PC-3 (cell line): Measurements from ENCODE around the gene TBPL2. TPM values are rescaled to one million over a fixed set of nuclear protein-coding genes. Genes with fewer than 3 reads are reported as not detected.

Experiments used
- ATAC-seq: fragments of 200-7000 bp; cut with Tn5 transposase; 2 replicates; pipeline ENCODE4 v1.9.1; 2020; ENCODE audit warnings: mild to moderate bottlenecking, moderate library complexity
- BruUV-seq: library from RNA; stranded (reverse); fragments of 400-500 nt; replicated peaks from 2 replicates; lab custom pipeline; 2021; lab: Mats Ljungman, UMichigan
- CTCF ChIA-PET: fragments of 300-600 bp; sonication (Branson Sonifier 250); formaldehyde crosslinking; loops from one replicate; lab custom pipeline; 2022; ENCODE audit warnings: antibody characterized with exemption; lab: Charles Lee
- POLR2A ChIA-PET: fragments of 300-600 bp; sonication (Branson Sonifier 250); formaldehyde crosslinking; loops from one replicate; lab custom pipeline; 2022; ENCODE audit warnings: antibody characterized with exemption; ENCODE audit not compliant: unreplicated experiment; lab: Charles Lee
- DNase-seq: peaks from one replicate; pipeline ENCODE4 v3.0.0-alpha.2; 2015
- H2AFZ ChIP-seq: fragments of 300-600 bp; sonication (generic); 2 replicates; pipeline ENCODE4 v1.6.0; 2016; ENCODE audit warnings: antibody characterized with exemption, low read length
- H3F3A ChIP-seq: fragments of 300-600 bp; sonication (generic); one replicate; pipeline ENCODE4 v1.6.0; 2017; ENCODE audit warnings: antibody characterized with exemption, low read length, control low read depth, mild to moderate bottlenecking; ENCODE audit not compliant: unreplicated experiment
- H3K27ac ChIP-seq: fragments of 300-600 bp; sonication (generic); 2 replicates; pipeline ENCODE4 v1.5.1; 2016; ENCODE audit warnings: mild to moderate bottlenecking, low read length
- H3K27me3 ChIP-seq: fragments of 300-600 bp; sonication (generic); 2 replicates; pipeline ENCODE4 v1.6.1; 2016; ENCODE audit warnings: low read length, mixed read lengths
- H3K36me3 ChIP-seq: fragments of 300-600 bp; sonication (generic); 2 replicates; pipeline ENCODE4 v1.6.1; 2016; ENCODE audit warnings: low read depth, mixed run types, low read length, mixed read lengths
- H3K4me1 ChIP-seq: fragments of 300-600 bp; sonication (generic); 2 replicates; pipeline ENCODE4 v1.5.1; 2016; ENCODE audit warnings: low read length; ENCODE audit not compliant: insufficient read depth
- H3K4me2 ChIP-seq: fragments of 300-600 bp; sonication (generic); 2 replicates; pipeline ENCODE4 v1.6.0; 2016; ENCODE audit warnings: low read length
- H3K4me3 ChIP-seq: fragments of 300-600 bp; sonication (generic); 2 replicates; pipeline ENCODE4 v1.5.1; 2016; ENCODE audit warnings: mild to moderate bottlenecking, low read length, mixed read lengths
- H3K79me2 ChIP-seq: fragments of 300-600 bp; sonication (generic); 2 replicates; pipeline ENCODE4 v1.6.1; 2017; ENCODE audit warnings: low read length, mixed read lengths
- H3K9ac ChIP-seq: fragments of 300-600 bp; sonication (generic); 2 replicates; pipeline ENCODE4 v1.6.0; 2016; ENCODE audit warnings: mild to moderate bottlenecking, low read length
- H3K9me2 ChIP-seq: fragments of 300-600 bp; sonication (generic); replicated peaks from 2 replicates; pipeline ENCODE4 v1.6.1; 2016; ENCODE audit warnings: mixed run types, low read length, mixed read lengths
- H3K9me3 ChIP-seq: fragments of 300-600 bp; sonication (generic); 2 replicates; pipeline ENCODE4 v1.6.1; 2016; ENCODE audit warnings: low read length, mixed read lengths
- H4K20me1 ChIP-seq: fragments of 300-600 bp; sonication (generic); 2 replicates; pipeline ENCODE4 v1.6.1; 2016; ENCODE audit warnings: low read length, mixed read lengths
- EZH2 ChIP-seq: fragments of 300-600 bp; sonication (generic); IDR thresholded peaks from one replicate; pipeline ENCODE4 v1.6.1; 2017; ENCODE audit warnings: antibody characterized with exemption, mild to moderate bottlenecking, low read length; ENCODE audit not compliant: unreplicated experiment
- EZH2phosphoT487 ChIP-seq: fragments of 300-600 bp; sonication (generic); IDR thresholded peaks from 2 replicates; pipeline ENCODE4 v1.6.1; 2018; ENCODE audit warnings: mild to moderate bottlenecking, antibody characterized with exemption, low read length, borderline replicate concordance
- intact Hi-C: fragments of 100-400 bp; cut with micrococcal nuclease; formaldehyde crosslinking; loops from 2 replicates; pipeline ENCODE4 v1.9.0; 2023
- total RNA-seq: library from RNA; depleted of rRNA; stranded (reverse); fragments of >200 nt; gene quantifications from 2 replicates; pipeline ENCODE4 v1.2.3, GENCODE V29; 2014
- TF ChIP-seq, protein P1 (sequence below): fragments of 300-600 bp; sonication (generic); conservative IDR thresholded peaks from 2 replicates; pipeline ENCODE4 v1.5.1; 2017; ENCODE audit warnings: antibody characterized with exemption, low read depth, mild to moderate bottlenecking, low read length

The TBPL2 gene
- total RNA-seq, 1 experiment from 2014 or later: not detected

DNA sequence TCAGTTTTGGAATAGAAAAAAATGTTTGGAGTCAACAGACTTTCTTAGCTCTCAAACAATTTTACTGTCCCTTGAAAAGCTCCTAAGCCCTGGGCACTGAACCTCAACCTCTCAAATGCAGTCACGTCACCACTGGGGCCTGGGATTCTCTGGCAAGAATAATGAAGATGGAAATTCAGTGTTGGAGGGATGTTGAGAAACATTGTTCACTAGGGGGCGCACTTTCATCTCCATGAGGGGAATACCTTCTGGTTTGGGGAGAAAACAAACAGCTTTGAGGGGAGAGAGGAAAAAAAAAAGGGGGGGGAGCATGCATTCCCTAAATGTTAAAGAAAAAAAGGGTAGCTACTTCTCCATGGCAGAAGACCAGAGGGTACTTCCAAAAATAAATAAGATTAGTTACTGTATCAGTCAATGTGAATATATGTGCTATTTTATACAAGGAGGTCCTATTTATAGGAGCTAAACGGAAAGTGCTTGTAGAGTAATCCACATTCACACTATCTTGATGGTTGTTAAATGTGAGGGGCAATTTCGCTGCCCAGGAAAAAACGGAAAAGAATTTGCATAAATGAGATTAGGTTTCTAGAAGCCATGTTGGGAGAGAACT is 5.8 kb upstream of the TBPL2 start:
- ATAC-seq: peak; percentile 7
- peak; percentile 99 for DNase-seq
- Histone ChIP-seq H3F3A (peaks cover 13% of the 10 kb centered on the region), H3K4me2 (peak overlapping the region; percentile 66), H3K9me2 (no peaks in the 10 kb centered on the region), H3K79me2 (no peaks in the 10 kb centered on the region), H3K4me1 (peaks cover 54% of the 10 kb centered on the region), H4K20me1 (no peaks in the 10 kb centered on the region), H2AFZ (peak overlapping the region; percentile 59), H3K36me3 (no peaks in the 10 kb centered on the region), H3K9me3 (no peaks in the 10 kb centered on the region), H3K27ac (peak overlapping the region; percentile 81), H3K4me3 (peak overlapping the region; percentile 22; the same call in 1 of the 2 replicates), H3K27me3 (no peaks in the 10 kb centered on the region), H3K9ac (peak overlapping the region; percentile 44)
- intact Hi-C loops: loop anchor here (1.0 to 5.0 kb wide), 6 partner anchors 126 to 1041 kb away; no protein-coding TSS in a partner anchor
- CTCF ChIA-PET: interaction anchor here (0.5 to 1.8 kb wide), 16 partner anchors 8 to 393 kb away, joined by 3 to 10 read pairs (median 4); partner anchors contain the start of gene KTN1
- TF ChIP-seq EZH2phosphoT487: no peak
- no peak for TF ChIP-seq EZH2
- TF ChIP-seq, protein P1, sequence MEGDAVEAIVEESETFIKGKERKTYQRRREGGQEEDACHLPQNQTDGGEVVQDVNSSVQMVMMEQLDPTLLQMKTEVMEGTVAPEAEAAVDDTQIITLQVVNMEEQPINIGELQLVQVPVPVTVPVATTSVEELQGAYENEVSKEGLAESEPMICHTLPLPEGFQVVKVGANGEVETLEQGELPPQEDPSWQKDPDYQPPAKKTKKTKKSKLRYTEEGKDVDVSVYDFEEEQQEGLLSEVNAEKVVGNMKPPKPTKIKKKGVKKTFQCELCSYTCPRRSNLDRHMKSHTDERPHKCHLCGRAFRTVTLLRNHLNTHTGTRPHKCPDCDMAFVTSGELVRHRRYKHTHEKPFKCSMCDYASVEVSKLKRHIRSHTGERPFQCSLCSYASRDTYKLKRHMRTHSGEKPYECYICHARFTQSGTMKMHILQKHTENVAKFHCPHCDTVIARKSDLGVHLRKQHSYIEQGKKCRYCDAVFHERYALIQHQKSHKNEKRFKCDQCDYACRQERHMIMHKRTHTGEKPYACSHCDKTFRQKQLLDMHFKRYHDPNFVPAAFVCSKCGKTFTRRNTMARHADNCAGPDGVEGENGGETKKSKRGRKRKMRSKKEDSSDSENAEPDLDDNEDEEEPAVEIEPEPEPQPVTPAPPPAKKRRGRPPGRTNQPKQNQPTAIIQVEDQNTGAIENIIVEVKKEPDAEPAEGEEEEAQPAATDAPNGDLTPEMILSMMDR: peak; percentile 99
- POLR2A ChIA-PET: interaction anchor here (0.7 to 1.0 kb wide), 2 partner anchors 70 to 133 kb away, joined by 3 to 6 read pairs; no protein-coding TSS in a partner anchor
- BruUV-seq: no TSS peak

DNA sequence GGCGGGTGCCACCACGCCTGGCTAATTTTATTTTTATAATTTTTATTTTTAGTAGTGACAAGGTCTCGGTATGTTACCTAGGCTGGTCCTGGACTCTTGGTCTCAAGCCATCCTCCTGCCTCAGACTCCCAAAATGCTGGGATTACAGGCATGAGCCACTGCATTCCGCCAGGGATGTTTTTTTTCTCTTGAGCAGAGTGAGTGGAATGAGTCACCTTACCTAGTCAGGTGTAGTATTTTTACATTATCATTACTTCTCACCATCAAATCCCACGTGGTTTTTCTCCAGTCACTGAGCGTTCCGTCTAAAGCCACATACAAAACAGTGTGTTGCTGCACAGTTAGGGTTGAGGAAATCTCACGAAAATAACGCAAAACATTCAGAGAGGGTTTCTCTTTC is 870 bp upstream of the TBPL2 start:
- BruUV-seq: no TSS peak
- H3K4me3 ChIP-seq: no peak overlapping the region
- no peak overlapping the region for H3K4me2 ChIP-seq
- ATAC-seq (no peak), DNase-seq (peak; percentile 61)
- no peaks in the 10 kb centered on the region for H3K9me2 ChIP-seq
- TF ChIP-seq, protein P1: no peak
- no peak for TF ChIP-seq EZH2
- no peak for TF ChIP-seq EZH2phosphoT487
- intact Hi-C loops: no loop called here
- no peaks in the 10 kb centered on the region for H3K79me2 ChIP-seq
- peaks cover under 1% of the 10 kb centered on the region for H3F3A ChIP-seq
- no peak overlapping the region for H2AFZ ChIP-seq
- ChIA-PET POLR2A (interaction anchor here (0.7 kb wide), 1 partner anchor 238 kb away, joined by 3 read pairs; no protein-coding TSS in a partner anchor), CTCF (no interaction called here)
- H3K4me1 ChIP-seq: peaks cover 14% of the 10 kb centered on the region
- no peak overlapping the region for H3K27ac ChIP-seq
- H4K20me1 ChIP-seq: no peaks in the 10 kb centered on the region
- no peaks in the 10 kb centered on the region for H3K27me3 ChIP-seq
- no peak overlapping the region for H3K9ac ChIP-seq
- H3K36me3 ChIP-seq: no peaks in the 10 kb centered on the region
- H3K9me3 ChIP-seq: no peaks in the 10 kb centered on the region
